A549 (cell line): ENCODE measurements around the gene SBNO2.
A peak's percentile ranks its signal among the peaks of the same experiment; 100 is the strongest.

Experiments used
- BHLHE40 ChIP-seq: IDR thresholded peaks from 2 replicates; pipeline ENCODE4 v1.6.1; 2012; ENCODE audit warnings: low read depth, low read length, inconsistent platforms
- ESRRA ChIP-seq: fragments of 150-350 bp; IDR thresholded peaks from 2 replicates; pipeline ENCODE4 v1.6.1; 2014; ENCODE audit warnings: mild to moderate bottlenecking, low read length, borderline replicate concordance
- MYC ChIP-seq: IDR thresholded peaks from 2 replicates; pipeline ENCODE4 v1.6.1; 2012; ENCODE audit warnings: mild to moderate bottlenecking, inconsistent platforms, low read length, improper control_type of control experiment, borderline replicate concordance
- TF ChIP-seq, protein P1 (sequence below): fragments of >200 bp; sonication (Bioruptor Twin); formaldehyde crosslinking; IDR thresholded peaks from 3 replicates; pipeline ENCODE4 v1.5.1; 2016
- TF ChIP-seq, protein P2 (sequence below): fragments of 200-600 bp; sonication (generic); IDR thresholded peaks from 2 replicates; pipeline ENCODE4 v1.6.1; 2016; ENCODE audit warnings: antibody characterized with exemption, mild to moderate bottlenecking, moderate library complexity

DNA sequence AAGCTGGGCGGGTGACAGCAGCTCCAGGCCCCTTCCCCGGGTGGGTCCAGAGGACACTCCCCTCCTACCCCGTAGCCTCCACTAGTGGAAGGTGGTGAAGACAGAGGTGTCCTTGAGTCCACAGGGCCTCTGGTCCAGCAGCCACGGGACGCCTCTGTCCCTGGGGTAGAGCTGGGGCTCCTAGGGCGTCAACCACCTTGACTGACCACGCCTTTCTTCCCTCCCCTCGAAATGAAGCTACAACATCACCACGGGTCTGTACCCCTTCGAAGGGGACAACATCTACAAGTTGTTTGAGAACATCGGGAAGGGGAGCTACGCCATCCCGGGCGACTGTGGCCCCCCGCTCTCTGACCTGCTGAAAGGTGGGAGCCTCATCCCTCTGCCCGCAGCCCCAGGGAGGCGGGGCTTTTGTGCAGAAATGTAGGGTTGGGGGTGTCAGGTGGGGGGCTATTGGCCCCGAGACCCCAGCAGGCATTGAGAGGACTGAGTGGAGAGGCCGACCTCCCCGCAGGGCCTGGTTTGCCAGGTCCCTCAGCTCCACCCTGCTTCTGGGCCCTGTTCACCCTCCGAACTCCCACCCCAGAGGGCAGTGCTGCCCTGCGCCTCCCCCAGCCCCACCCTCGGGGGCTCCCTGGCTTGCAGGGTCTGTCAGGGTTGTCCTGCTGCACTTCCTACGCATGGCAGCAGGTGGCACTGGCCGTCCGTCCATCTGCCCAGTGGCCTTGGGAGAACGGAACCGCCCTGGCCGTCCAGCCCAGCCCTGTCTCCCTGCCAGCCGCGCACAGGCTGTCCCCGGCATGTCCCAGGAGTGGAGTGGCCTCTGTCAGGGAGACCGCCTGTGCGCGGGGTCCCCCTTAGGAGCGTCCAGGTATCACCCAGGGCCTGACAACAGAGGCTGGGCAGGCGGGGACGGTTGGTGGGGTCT, 47.2 kb upstream of the SBNO2 start:
- TF ChIP-seq BHLHE40 (no peak), ESRRA (no peak), MYC (no peak)
- TF ChIP-seq, protein P1, sequence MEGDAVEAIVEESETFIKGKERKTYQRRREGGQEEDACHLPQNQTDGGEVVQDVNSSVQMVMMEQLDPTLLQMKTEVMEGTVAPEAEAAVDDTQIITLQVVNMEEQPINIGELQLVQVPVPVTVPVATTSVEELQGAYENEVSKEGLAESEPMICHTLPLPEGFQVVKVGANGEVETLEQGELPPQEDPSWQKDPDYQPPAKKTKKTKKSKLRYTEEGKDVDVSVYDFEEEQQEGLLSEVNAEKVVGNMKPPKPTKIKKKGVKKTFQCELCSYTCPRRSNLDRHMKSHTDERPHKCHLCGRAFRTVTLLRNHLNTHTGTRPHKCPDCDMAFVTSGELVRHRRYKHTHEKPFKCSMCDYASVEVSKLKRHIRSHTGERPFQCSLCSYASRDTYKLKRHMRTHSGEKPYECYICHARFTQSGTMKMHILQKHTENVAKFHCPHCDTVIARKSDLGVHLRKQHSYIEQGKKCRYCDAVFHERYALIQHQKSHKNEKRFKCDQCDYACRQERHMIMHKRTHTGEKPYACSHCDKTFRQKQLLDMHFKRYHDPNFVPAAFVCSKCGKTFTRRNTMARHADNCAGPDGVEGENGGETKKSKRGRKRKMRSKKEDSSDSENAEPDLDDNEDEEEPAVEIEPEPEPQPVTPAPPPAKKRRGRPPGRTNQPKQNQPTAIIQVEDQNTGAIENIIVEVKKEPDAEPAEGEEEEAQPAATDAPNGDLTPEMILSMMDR, result peak; percentile 45
- TF ChIP-seq, protein P2, sequence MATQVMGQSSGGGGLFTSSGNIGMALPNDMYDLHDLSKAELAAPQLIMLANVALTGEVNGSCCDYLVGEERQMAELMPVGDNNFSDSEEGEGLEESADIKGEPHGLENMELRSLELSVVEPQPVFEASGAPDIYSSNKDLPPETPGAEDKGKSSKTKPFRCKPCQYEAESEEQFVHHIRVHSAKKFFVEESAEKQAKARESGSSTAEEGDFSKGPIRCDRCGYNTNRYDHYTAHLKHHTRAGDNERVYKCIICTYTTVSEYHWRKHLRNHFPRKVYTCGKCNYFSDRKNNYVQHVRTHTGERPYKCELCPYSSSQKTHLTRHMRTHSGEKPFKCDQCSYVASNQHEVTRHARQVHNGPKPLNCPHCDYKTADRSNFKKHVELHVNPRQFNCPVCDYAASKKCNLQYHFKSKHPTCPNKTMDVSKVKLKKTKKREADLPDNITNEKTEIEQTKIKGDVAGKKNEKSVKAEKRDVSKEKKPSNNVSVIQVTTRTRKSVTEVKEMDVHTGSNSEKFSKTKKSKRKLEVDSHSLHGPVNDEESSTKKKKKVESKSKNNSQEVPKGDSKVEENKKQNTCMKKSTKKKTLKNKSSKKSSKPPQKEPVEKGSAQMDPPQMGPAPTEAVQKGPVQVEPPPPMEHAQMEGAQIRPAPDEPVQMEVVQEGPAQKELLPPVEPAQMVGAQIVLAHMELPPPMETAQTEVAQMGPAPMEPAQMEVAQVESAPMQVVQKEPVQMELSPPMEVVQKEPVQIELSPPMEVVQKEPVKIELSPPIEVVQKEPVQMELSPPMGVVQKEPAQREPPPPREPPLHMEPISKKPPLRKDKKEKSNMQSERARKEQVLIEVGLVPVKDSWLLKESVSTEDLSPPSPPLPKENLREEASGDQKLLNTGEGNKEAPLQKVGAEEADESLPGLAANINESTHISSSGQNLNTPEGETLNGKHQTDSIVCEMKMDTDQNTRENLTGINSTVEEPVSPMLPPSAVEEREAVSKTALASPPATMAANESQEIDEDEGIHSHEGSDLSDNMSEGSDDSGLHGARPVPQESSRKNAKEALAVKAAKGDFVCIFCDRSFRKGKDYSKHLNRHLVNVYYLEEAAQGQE, result no peak
